HG02798 (cell line): ENCODE results near the gene SYN1.
"Not testable (repeated sequence)": the region's sequence is repeated elsewhere in the genome, so short reads cannot be mapped to it uniquely, and the experiment has no call there.

ENCODE experiments used
- ATAC-seq: cut with Tn5 transposase; IDR thresholded peaks from one replicate; pipeline ENCODE4 v1.9.1; 2021; ENCODE audit warnings: mild to moderate bottlenecking; ENCODE audit not compliant: unreplicated experiment, poor library complexity

Gene SYN1

DNA sequence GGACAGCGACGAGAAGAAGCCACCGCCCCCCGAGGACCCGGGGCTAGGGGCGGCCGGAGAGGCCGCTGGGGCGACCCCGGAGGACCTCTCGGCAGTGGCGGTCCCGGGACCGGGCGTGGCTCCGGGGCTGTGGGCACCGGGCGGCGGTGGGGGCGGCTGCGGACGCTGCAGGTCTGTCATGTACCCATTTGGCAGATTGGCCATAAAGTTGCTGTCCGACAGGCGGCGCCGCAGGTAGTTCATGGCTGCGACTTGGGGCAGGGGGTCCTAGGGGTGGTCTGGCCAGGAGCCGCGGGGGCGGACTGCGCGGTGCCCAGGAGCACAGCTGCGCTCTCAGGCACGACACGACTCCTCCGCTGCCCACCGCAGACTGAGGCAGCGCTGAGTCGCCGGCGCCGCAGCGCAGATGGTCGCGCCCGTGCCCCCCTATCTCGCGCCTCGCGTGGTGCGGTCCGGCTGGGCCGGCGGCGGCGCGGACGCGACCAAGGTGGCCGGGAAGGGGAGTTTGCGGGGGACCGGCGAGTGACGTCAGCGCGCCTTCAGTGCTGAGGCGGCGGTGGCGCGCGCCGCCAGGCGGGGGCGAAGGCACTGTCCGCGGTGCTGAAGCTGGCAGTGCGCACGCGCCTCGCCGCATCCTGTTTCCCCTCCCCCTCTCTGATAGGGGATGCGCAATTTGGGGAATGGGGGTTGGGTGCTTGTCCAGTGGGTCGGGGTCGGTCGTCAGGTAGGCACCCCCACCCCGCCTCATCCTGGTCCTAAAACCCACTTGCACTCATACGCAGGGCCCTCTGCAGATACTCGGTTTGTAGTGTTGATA lies at the start of gene SYN1:
TSS of gene SYN1 (minus strand) at position 372 of the 817 bp plus-strand sequence. CDS start at position 243, 129 bp downstream.
- peak; percentile 82 for ATAC-seq

DNA sequence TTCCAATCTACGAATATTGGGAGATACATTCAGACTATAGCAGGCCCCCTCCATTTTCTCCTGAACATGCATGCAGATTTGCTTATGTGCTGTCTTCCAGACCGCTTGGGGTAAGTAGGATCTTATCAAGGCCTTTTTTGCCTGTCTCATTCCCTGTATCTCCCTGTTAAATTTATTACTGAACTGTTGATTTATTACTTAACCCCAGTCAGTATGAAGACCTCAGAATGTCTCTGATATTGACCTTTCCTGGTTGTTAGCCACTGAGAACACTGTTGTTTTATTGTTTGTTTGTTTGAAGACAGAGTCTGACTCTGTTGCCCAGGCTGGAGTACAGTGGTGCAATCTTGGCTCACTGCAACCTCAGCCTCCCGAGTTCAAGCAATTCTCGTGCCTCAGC lies 46.1 kb upstream of the SYN1 start:
- ATAC-seq: not testable (repeated sequence)

DNA sequence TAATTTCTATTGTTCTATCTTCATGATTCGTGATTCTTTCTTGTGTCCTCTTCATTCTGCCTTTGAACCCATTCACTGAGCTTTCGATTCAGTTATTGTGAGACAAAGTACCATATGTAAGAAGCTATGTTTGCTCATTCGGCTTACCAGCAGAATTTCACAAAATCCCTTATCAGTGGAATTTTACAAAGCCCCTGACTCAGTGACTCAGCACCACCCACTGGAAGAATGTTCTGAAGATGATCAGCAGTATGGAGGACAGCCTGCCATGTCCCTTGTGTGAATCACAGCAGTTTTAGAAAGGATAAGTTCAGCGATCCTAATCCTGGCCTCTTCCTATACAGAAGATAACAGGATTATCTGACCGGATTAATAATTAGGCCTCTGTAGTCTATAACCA lies 45.1 kb upstream of the SYN1 start:
- no peak for ATAC-seq

DNA sequence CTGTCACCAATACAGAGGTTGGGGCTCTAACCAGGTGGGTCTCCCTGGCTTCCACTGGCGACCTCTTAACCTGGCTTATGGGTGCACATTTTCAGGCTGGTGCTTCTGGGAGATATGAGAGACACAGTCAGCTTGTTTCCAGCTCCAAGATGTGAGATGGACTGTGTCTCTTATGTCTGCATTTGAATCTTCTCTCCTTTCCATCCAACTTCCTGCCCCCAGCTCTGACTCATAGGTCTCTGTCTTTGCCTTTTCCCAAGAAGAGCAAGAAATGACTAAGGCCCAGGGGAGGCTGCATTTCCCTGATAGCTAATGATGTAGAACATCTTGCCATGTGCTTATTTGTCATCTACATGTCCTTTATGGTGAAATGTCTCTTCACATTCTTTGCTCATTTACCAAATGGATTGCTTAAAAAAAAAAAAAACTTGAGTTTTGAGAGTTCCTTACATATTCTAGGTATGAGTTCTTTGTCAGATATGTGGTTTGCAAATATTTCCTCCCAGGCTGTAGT lies 42.5 kb upstream of the SYN1 start:
- no peak for ATAC-seq

DNA sequence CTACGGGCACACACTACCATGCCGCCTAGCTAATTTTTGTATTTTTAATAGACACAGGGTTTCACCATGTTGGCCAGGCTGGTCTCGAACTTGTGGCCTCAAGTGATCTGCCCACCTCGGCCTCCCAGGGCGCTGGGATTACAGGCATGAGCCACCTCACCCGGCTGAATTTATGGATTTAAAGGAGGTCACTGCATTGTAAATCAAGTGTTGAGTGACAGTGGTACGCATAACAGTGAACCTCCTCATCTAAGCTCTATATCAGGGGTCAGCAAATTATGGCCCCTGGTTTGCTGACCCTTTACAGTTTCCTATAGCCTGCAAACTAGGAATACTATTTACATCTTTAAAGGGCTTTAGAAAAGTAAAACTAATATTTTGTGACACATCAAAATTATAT lies 41.9 kb upstream of the SYN1 start:
- no peak for ATAC-seq

DNA sequence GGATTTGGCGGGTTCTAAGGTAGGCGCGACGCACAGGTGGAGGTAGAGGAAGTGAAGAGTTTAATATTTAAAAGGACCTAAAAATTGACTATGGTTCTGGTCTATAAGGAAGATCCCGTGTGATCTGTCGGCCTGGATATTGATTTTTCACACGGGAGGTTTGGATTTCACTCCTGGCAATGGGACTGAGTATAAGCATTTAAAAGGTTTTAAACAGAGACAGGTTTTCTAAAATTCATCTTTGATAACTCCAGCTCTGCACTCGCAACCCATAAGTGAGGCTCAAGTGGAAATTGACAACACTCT lies 39.7 kb upstream of the SYN1 start:
- no peak for ATAC-seq

DNA sequence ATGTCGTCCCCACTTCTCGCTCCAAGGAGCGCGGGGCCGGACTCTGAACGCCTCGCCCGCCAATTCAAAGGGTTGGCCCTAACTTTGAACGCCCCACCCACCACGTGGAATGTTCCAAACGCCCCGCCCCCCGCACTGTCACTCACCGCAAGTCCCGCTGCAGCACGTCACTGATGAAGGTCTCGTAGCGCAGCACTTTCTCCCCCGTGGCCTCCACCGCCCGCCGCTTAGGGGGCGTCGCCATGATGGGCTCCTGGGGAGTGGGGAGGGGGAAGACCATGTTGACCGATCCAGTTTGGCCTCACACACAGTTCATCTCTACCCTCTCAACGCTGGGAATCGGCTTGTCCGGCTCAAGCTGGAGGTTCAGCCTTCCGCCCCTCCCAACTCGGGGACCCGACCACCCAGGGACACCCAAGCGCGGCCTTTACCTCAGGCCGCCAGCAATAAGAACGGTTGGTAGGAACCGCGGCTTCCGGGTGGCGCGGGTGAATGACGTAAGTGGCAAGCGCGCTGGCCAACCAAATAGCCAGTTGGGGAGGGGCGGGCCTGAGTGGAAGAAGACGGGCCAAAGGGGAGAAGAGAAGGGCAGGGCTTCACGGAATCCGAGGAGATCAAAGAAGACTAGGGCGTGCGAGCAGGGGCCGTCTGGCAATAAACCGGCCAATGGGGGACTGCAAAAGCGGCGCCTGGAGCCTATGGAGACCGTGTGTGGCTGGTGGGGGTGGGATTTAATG lies 39.2 kb upstream of the SYN1 start, which contains the start of gene UXT:
TSS of gene UXT (minus strand) at position 497 of the 737 bp plus-strand sequence. CDS start at position 244, 253 bp downstream.
- ATAC-seq: peak; percentile 89

DNA sequence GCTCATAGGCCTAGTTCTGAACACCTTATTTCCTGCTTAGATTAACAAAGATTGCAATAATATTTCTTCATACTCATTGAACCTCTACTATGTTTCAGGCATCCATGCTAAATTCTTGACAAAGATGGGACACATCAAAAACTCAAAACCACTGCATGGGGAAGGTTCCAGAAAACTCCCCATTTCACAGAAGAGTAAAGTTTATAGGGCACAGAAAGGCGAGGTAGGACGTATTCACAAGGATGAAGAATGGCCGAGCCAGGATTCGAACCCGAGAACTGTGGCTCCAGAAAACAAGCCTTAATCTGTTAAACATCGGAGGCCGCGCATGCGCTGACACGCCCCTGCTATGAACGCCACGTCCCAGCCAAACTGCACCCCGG lies 38.6 kb upstream of the SYN1 start:
- ATAC-seq: no peak

DNA sequence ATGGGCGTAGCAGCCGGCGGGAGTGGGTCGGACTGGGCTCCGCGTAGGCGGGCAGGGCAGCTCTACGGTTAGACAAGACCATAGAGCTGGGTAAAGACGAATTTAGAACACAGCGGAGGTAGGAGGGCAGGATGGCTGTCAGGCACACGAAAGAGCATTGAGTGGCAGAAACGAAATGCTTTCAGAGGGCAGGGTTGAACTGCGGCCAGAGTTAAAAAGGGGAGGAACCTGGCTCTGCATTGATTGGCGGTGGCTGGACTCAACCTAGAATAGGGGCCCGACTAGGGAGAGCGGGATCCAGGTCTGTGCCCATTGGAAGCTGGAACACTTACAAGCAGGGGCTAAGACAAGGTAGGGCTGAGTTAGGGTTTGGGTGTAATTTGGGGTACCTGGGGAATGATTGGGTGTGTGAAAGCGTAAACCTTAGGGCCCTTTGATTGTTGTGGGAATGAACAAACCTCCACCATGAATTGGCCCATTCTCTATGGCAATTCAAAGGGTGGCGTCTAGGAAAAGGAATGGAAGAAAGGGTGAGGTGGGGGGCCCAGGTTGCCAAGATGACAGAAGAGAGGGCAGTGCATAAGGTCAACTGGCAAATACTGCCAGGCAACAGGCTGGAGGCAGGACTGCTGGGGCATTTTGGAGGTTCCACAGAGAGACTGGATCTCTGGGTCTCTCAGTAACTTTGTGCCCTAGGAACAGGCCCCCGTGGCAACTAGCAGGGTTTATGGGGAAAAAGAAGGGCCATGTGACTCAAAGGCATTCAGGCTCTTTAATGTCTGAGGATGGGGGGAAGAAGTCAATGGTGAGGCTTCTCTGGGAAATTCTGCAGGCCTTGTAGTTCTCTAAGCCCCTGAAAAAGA lies 31.6 kb upstream of the SYN1 start:
- ATAC-seq: no peak

DNA sequence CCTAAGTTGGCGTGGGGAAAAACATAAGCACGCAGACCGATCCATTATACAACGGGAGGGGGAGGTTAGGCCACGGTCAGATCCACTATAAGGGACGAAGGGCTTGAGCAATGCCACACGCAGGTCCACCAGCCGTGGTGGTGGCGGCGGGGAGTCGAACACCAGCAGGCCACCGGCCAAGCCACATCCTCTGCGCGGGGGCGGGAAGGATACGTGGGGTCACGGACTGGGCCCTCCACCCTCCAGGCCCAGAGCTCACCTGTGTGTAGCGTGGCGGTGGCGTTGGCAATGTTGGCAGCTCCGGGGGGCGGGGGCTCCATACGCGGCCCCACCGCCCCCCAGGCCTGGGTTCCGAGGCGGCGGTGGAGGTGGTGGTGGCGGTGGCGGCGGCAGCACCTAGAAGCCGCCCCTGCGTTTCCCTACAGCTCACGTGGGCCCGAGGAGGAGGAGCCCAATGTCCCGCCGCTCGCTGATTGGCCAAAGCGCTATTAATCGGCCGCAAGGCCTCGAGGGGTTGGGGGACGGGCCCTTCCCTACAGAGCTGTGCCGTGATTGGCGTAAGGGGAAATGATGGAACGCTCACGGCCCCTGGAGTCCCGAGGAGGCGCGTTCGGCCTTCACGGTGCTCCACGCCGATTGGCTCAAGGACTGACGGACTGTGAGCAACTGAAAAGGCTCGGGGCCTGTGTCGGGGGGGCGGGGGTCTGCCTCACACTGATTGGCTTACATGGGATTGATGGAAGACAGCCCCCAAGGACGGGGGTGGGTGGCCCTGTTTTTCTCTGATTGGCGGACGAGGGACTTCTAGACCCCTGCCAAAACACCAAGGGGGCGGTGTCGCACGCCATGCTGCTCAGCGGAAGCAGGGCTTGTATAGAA lies 30.7 kb upstream of the SYN1 start, which contains the start of gene ELK1:
TSS of gene ELK1 (minus strand) at position 400 of the 879 bp plus-strand sequence. CDS start 9,122 bp downstream, outside the sequence.
- ATAC-seq: peak; percentile 94

DNA sequence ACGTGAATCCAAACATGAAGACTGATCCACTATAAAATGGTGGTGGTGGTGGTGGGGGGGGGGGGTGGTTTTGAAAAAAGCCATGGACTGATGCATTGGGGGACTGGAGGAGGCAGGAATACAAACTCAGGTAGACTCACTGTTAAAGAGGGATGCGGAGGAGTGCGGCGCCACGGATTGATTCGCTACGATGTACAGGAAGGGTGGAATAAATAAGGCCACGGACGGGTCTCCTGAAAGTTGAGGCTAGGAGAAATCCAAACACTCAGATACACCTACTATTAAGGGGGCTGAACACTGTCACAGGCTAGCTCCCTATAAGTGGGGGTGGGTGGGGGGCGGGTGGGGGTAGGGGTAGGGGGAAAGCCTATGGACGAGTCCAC lies 30.1 kb upstream of the SYN1 start:
- ATAC-seq: no peak

DNA sequence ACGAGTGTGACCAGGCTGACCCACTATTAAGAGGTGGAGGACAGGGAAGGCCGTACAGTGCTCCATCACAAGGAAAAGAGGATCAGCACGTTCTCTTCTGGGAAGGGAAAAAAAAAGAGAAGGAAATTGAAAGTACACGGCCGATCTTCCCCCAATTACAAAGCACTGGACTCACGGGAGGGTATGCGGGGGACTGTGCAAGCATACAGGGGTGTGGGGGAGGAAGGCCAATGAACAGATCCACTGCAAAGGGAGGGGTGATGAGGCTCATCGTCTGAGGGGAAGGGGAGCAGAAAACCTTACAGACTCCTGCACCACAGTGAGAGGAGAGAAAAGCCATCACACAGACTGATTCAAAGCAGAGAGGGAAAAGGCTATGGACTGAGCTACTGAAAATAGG lies 29.6 kb upstream of the SYN1 start:
- no peak for ATAC-seq

DNA sequence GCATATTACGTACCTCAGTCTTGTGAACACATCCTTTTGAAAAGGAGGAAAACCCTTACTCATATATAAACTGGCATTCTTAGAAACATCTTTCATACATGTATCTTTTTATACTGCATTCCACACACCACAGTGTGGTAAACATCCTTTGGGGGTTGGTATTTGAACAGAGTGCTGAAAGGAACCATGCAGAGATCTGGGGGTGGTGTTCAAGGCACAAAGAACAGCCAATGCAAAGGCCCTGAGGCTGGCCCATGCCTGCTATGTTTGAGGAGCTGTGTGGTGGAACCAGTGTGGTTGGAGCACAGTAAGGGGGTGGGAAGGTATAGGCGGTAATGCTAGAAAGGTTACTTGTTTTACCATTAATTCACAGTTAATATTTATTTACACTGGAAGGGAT lies 28.7 kb upstream of the SYN1 start:
- no peak for ATAC-seq

DNA sequence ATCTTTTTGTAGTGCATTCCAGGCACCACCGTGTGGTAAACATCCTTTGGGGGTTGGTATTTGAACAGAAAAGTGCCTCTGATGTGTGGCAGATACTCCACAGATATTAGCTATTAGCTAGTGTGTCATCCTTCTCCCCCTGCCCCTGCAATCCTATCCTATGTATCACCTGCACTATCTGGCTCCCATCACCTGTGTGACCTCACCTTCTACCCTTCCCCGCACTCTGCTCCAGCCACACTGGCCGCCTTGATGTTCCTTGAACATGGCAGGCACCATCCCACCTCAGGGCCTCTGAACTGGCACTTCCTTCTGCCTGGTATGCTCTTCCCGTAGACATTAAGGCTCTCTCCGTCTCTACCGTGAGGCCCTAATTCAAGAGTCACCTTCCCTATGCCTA lies 27.0 kb upstream of the SYN1 start:
- no peak for ATAC-seq

DNA sequence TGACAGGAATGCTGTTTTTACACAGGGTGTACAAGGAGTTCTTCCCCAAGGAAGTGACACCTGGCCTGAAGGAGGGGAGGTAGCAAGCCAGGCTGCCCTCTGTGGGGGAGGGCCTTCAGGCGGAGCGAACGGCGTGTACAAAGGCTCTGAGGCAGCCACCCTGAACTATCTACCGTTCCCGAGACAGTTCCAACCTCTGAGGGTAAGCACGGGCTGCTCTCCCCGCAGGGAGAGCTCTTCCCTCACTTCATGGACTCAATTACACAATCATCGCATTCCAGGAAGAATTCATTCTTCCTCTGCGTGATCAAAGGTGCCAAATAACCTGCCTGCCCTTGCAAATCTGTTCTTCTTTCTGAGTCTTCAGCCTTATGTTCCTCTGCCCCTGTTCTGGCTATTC lies 25.9 kb upstream of the SYN1 start:
- no peak for ATAC-seq

DNA sequence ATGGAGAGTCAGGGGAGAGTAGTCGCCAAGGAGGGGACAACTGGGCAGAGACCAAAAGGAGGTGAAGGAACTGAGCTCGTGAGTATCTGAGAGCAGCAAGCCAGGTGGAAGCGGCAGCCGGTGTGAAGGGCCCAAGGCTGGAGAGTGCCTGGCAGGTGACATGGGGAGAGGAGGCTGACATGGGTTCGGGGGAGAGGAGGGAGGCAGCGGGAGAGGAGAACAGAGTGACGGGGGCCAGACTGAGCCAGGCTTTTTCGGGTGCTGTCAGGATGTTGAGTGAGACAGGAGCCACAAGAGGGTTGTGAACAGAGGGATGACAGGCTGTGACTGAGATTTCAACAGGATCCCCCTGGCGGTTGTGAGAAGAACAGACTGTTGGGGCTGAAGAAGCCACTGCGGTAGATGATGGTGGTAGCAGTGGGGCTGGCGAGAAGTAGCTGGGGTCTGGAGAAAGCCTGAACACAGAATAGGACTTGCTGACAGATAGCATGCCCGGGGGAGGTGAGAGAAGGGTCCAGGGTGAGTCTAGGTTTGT lies 25.0 kb upstream of the SYN1 start:
- no peak for ATAC-seq

DNA sequence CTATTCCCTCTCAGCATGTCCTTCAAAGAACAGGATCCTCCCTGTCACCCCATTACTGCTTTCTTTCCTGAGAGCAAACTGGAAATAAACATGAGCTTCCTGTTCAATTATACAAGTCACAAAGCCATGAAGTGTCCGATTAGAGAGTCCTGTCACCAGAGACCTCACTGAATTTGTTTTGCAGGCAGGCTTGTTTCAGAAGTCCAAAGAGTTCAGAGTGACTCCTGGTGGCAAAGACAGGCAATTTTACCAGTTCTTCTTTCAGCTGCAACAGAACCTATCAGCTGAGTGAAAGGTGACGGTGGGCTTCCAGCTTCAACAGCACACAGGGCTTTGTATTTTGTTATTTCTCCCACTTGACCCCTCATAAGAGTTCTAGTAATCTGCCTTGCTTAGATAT lies 24.3 kb upstream of the SYN1 start:
- ATAC-seq: no peak

DNA sequence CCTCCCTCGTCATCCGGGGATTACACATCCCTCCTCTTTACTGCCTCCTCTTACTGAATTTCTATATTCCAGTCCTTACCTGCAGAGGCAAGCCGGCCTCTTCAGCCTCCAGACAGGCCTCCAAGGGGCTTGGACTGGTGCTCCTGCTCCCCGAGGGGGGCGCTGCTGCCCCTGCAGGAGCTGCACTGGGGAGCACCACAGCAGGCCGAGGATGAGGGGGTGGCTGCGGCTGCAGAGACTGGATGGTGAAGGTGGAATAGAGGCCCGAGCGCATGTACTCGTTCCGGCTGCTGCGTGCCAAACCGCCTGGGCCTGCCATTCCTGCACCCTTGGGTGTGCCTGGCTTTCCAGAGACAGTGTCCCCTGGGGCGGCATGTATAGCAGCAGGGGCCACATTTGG lies 19.2 kb upstream of the SYN1 start:
- no peak for ATAC-seq

DNA sequence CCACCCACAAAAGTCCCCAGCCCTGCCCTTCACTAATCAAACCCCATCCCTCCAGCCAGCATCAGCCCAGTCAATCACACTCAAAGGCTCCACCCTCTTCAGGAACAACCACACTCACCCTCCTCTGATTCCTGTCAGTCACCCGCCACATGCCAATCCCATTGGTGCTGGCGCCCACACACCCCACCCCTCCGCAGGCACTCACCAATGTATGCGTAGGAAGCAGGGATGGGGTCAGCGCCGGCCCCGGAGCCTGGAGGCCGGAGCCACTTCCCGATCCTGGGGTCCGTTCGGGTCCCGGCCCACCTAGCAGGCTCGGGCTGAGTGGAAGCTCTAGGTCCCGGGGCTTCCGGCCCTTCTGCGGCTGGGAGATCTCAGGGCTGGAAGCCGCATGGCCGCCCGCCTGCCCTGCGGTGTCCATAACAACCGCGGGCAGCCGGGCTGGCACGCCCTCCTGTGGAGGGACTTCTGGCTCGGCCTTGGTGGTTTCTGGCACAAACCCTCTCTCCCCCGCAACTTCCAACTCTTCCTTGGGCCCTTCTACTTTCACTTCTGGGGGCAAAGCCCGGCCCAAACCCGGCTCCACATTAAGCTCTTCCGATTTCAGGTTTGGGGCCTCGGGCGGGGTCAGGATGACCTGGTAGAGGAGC lies 18.0 kb upstream of the SYN1 start:
- ATAC-seq: no peak
